GM12878 (cell line): Measurements from ENCODE around the gene LGMN. TPM values are rescaled to one million over a fixed set of nuclear protein-coding genes. Genes with fewer than 3 reads are reported as not detected.

Experiments
- ATAC-seq: fragments of 200-7000 bp; cut with Tn5 transposase; 3 replicates; pipeline ENCODE4 v1.9.1; 2020; ENCODE audit warnings: mild to moderate bottlenecking, moderate library complexity
- BruUV-seq: library from RNA; stranded (reverse); fragments of 400-500 nt; replicated peaks from 2 replicates; lab custom pipeline; 2021; lab: Mats Ljungman, UMichigan
- CTCF ChIA-PET: fragments of 300-600 bp; sonication (Branson Sonifier 250); formaldehyde crosslinking; extraction: SDS; loops from one replicate; lab custom pipeline; 2021; ENCODE audit warnings: inconsistent platforms; lab: Yijun Ruan, JAX
- POLR2A ChIA-PET: fragments of 350-600 bp; formaldehyde crosslinking; extraction: SDS; loops from one replicate; lab custom pipeline; 2021; ENCODE audit warnings: inconsistent platforms; lab: Charles Lee
- RAD21 ChIA-PET: fragments of 300-600 bp; sonication (Branson Sonifier 250); formaldehyde crosslinking; loops from one replicate; lab custom pipeline; 2023; ENCODE audit warnings: antibody characterized with exemption; ENCODE audit not compliant: unreplicated experiment; lab: Charles Lee
- SMC1A ChIA-PET: fragments of 300-600 bp; sonication (Branson Sonifier 250); formaldehyde crosslinking; loops from one replicate; lab custom pipeline; 2023; ENCODE audit not compliant: unreplicated experiment, uncharacterized antibody; lab: Charles Lee
- DNase-seq: peaks from one replicate; pipeline ENCODE4 v3.0.0-alpha.2; 2011; ENCODE audit warnings: low read depth, low spot score
- FAIRE-seq: peaks from 3 replicates; lab custom pipeline; 2011; peaks lifted over from hg19 to GRCh38; lab: Jason Lieb, UNC
- H2AFZ ChIP-seq: 2 replicates; pipeline ENCODE4 v1.6.0; 2011; ENCODE audit warnings: low read depth, low read length, control low read depth; ENCODE audit not compliant: control insufficient read depth
- H3K27ac ChIP-seq: 2 replicates; pipeline ENCODE4 v1.5.1; 2011; ENCODE audit warnings: control low read depth; ENCODE audit not compliant: control insufficient read depth, insufficient read depth
- H3K27me3 ChIP-seq, 2 experiments: replicated peaks in 1 of 2; 2 replicates each; pipeline versions ENCODE4 v1.6.0 to v1.6.1; 2011; ENCODE audit warnings: low read length in 1 of 2; ENCODE audit not compliant: control insufficient read depth in 2 of 2, insufficient read depth in 2 of 2
- H3K36me3 ChIP-seq, 2 experiments: 2 replicates each; pipeline ENCODE4 v1.5.1; 2011; ENCODE audit warnings: low read length in 1 of 2; ENCODE audit not compliant: control insufficient read depth in 2 of 2, insufficient read depth in 2 of 2
- H3K4me1 ChIP-seq: 2 replicates; pipeline ENCODE4 v1.6.1; 2011; ENCODE audit warnings: mild to moderate bottlenecking, low read length, moderate library complexity, mixed read lengths; ENCODE audit not compliant: control insufficient read depth, insufficient read depth
- H3K4me2 ChIP-seq: 2 replicates; pipeline ENCODE4 v1.6.0; 2011; ENCODE audit warnings: control low read depth; ENCODE audit not compliant: control insufficient read depth, insufficient read depth
- H3K4me3 ChIP-seq: fragments of 200-600 bp; sonication (generic); 2 replicates; pipeline ENCODE4 v1.5.1; 2016
- H3K79me2 ChIP-seq: 2 replicates; pipeline ENCODE4 v1.6.0; 2011; ENCODE audit warnings: low read length; ENCODE audit not compliant: control insufficient read depth, insufficient read depth
- H3K9ac ChIP-seq: 2 replicates; pipeline ENCODE4 v1.8.0; 2011; ENCODE audit warnings: low read length, control low read depth, mixed read lengths; ENCODE audit not compliant: control insufficient read depth, insufficient read depth
- H3K9me3 ChIP-seq: replicated peaks from 3 replicates; pipeline ENCODE4 v1.5.1; 2011; ENCODE audit warnings: mild to moderate bottlenecking, low read length; ENCODE audit not compliant: control insufficient read depth, insufficient read depth
- H4K20me1 ChIP-seq: 2 replicates; pipeline ENCODE4 v1.6.0; 2011; ENCODE audit not compliant: control insufficient read depth, insufficient read depth
- CEBPB ChIP-seq, 2 experiments: fragments of 150-350 bp in 1 of 2; IDR thresholded peaks; 2 replicates each; pipeline ENCODE4 v1.6.1; 2012 to 2014; ENCODE audit warnings: low read depth in 2 of 2, low read length in 2 of 2, borderline replicate concordance in 1 of 2, inconsistent platforms in 1 of 2
- GABPA ChIP-seq: IDR thresholded peaks from 2 replicates; pipeline ENCODE4 v1.6.1; 2014; ENCODE audit warnings: antibody characterized with exemption, low read depth, mild to moderate bottlenecking, inconsistent platforms
- IKZF1 ChIP-seq: fragments of 450-650 bp; conservative IDR thresholded peaks from 2 replicates; pipeline ENCODE4 v1.6.1; 2017; ENCODE audit warnings: antibody characterized with exemption, mild to moderate bottlenecking
- MYB ChIP-seq: fragments of 150-350 bp; IDR thresholded peaks from 2 replicates; pipeline ENCODE4 v1.6.1; 2014; ENCODE audit warnings: mild to moderate bottlenecking, low read depth, low read length, borderline replicate concordance
- PML ChIP-seq: IDR thresholded peaks from 2 replicates; pipeline ENCODE4 v1.6.1; 2012; ENCODE audit warnings: low read length, inconsistent platforms
- STAT3 ChIP-seq: IDR thresholded peaks from 2 replicates; pipeline ENCODE4 v1.6.1; 2011; ENCODE audit warnings: low read depth, low read length, improper control_type of control experiment
- YY1 ChIP-seq: IDR thresholded peaks from 2 replicates; pipeline ENCODE4 v1.6.1; 2011; ENCODE audit warnings: low read depth, mild to moderate bottlenecking, low read length
- ZNF207 ChIP-seq: fragments of 450-650 bp; IDR thresholded peaks from 2 replicates; pipeline ENCODE4 v1.6.1; 2014; ENCODE audit warnings: antibody characterized with exemption, mild to moderate bottlenecking, borderline replicate concordance
- ZNF24 ChIP-seq: fragments of 450-650 bp; IDR thresholded peaks from 2 replicates; pipeline ENCODE4 v1.6.1; 2017; ENCODE audit warnings: antibody characterized with exemption, mild to moderate bottlenecking
- ZNF384 ChIP-seq: IDR thresholded peaks from 2 replicates; pipeline ENCODE4 v1.6.1; 2012; ENCODE audit warnings: low read depth, mild to moderate bottlenecking, low read length, improper control_type of control experiment, borderline replicate concordance
- WGBS: methylation state at CpG from one replicate; pipeline ENCODE4 v1.1.6; 2016; ENCODE audit warnings: low lambda C conversion rate; ENCODE audit not compliant: insufficient replicate concordance, insufficient coverage; ENCODE audit errors: missing lambda C conversion rate; 5-methylcytosine and 5-hydroxymethylcytosine counted together
- in situ Hi-C: fragments of 300-500 bp; cut with MboI; formaldehyde crosslinking; loops from 9 replicates; pipeline ENCODE4 v1.14.3; 2018; ENCODE audit warnings: mixed read lengths
- intact Hi-C: fragments of 100-400 bp; cut with micrococcal nuclease; formaldehyde crosslinking; loops from one replicate; pipeline ENCODE4 v1.14.2; 2022; ENCODE audit not compliant: unreplicated experiment
- polyA plus RNA-seq, 11 experiments: library from polyadenylated mRNA; depleted of rRNA in 4 of 11; unstranded in 6 of 11; stranded (reverse) in 5 of 11; fragments of >200 nt; fragmentation: Nextera tagmentation in 4 of 11; fragmentation: Illumina TruSeq in 1 of 11; extraction: Ambion mirVana in 4 of 11; extraction: Trizol in 1 of 11; gene quantifications; 1 replicate in 1 of 11; 2 replicates in 10 of 11; pipeline versions ENCODE4 v1.2.1 to v1.2.3, GENCODE V29; 2011 to 2016; ENCODE audit warnings: inconsistent platforms in 2 of 11, missing spikeins in 2 of 11, low read depth in 1 of 11
- total RNA-seq, 4 experiments: library from RNA; depleted of rRNA in 3 of 4; stranded (reverse); fragments of >200 nt in 3 of 4; fragmentation: Illumina TruSeq in 1 of 4; extraction: Trizol in 1 of 4; gene quantifications; 2 replicates each; pipeline versions ENCODE4 v1.2.1 to v1.2.3, GENCODE V29; 2013 to 2021
- TF ChIP-seq, protein P1 (sequence below): IDR thresholded peaks from 2 replicates; pipeline ENCODE4 v1.6.1; 2011; ENCODE audit warnings: borderline replicate concordance, low read depth, mild to moderate bottlenecking, moderate library complexity, mixed read lengths, low read length; ENCODE audit not compliant: insufficient read depth; ENCODE audit errors: extremely low read length
- TF ChIP-seq, protein P2 (sequence below): fragments of 450-650 bp; IDR thresholded peaks from 2 replicates; pipeline ENCODE4 v1.6.1; 2017; ENCODE audit warnings: mild to moderate bottlenecking

Gene LGMN
- total and polyA plus RNA-seq, 10 of the 15 experiments (the other 5 are each of a cell fraction or from before 2014, with no cell fraction given), result 0.71 to 192 (median 3.9) TPM

DNA sequence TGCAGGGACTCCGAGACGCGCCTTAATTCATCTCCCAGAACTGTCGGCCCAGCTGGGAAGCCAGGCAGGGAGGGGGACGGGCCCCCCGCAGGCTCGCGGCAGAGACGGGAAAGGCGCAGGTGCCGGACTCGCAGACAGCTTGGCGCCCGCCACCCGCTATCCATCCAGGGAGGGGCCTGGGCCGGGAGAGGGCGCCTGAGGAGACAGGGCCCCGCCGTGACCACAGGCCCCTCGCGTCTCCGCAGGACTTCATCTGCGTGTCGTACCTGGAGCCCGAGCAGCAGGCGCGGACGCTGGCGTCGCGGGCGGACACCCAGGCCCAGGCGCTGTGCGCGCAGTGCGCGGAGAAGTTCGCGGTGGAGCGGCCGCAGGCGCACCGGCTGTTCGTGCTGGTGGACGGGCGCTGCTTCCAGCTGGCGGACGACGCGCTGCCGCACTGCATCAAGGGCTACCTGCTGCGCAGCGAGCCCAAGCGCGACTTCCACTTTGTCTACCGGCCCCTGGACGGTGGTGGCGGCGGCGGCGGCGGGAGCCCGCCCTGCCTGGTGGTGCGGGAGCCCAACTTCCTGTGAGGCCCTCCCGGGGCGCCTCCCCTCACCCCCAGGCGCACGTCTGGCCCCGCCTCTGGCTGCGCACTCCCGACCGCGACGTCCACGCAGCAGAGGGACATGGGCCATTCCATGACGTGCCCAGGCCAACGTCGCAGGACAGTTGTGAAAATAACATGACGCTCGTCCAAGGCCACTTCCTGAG lies 60.6 kb downstream of the LGMN start:
- no peak overlapping the region for H3K4me3 ChIP-seq
- H3K9ac ChIP-seq, result no peak overlapping the region
- no peaks in the 10 kb centered on the region for H3K27me3 ChIP-seq
- H2AFZ ChIP-seq, result no peak overlapping the region
- H4K20me1 ChIP-seq, result no peaks in the 10 kb centered on the region
- intact Hi-C loops, result loop anchor here (2.0 to 10.0 kb wide), 2 partner anchors 95 to 363 kb away; partner anchors contain the start of gene SLC24A4
- no TSS peak for BruUV-seq
- in situ Hi-C loops, result loop anchor here (25.0 kb wide), 1 partner anchor 551 kb away; no protein-coding TSS in a partner anchor
- no peak overlapping the region for H3K27ac ChIP-seq
- H3K4me1 ChIP-seq, result no peaks in the 10 kb centered on the region; the same call in 1 of the 2 replicates
- CTCF ChIA-PET, result interaction anchor here (0.6 to 2.3 kb wide), 7 partner anchors 13 to 553 kb away, joined by 3 to 17 read pairs (median 4); no protein-coding TSS in a partner anchor
- H3K79me2 ChIP-seq, result no peaks in the 10 kb centered on the region
- peaks cover 0 to 15% of the 10 kb centered on the region in 2 experiments; a peak in 2 of 4 replicates for H3K36me3 ChIP-seq
- SMC1A ChIA-PET, result no interaction called here
- DNase-seq (no peak), ATAC-seq (no peak)
- WGBS, result 96% methylated on average over 66 of the region's 80 CpGs
- POLR2A ChIA-PET, result no interaction called here
- TF ChIP-seq STAT3 (no peak), ZNF24 (peak; percentile 46; the same call in 1 of the 2 replicates), IKZF1 (no peak), MYB (no peak)
- TF ChIP-seq, all 136 proteins: peak for 1
- no peak overlapping the region for H3K4me2 ChIP-seq
- RAD21 ChIA-PET, result interaction anchor here (2.9 kb wide), 1 partner anchor 99 kb away, joined by 13 read pairs; no protein-coding TSS in a partner anchor
- no peak for FAIRE-seq
- H3K9me3 ChIP-seq, result no peaks in the 10 kb centered on the region

DNA sequence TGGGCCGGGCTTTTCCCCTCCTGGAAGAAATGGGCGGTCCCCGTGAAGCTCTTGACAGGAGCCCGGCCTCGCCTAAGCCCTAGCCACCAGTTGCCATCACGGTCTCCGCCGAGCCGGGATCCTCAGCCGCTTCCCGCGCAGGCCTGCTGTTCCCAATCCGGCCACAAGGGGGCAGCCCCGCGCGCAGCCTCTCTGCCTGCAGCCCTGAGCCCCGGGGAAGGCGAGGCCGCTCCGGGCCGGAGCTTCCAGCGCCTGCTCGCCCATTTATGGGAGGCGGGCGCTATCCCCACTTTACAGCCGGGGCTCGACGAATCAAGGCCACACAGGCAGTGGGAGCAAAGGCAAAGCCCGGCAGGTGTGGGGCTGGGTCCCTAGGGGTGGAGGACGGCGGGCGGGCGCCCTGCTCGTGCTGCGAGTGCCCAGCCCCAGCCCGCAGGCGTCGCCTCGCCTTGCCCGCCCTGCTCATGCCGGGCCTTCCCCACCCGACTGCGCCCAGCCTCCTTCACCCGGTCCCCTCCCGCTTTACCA lies 61.5 kb downstream of the LGMN start:
- FAIRE-seq, result no peak
- DNase-seq, result no peak
- no TSS peak for BruUV-seq
- peak; percentile 82 for ATAC-seq
- H3K9me3 ChIP-seq, result no peaks in the 10 kb centered on the region
- POLR2A ChIA-PET, result no interaction called here
- no peaks in the 10 kb centered on the region for H4K20me1 ChIP-seq
- no peak overlapping the region for H2AFZ ChIP-seq
- no peak overlapping the region for H3K27ac ChIP-seq
- H3K79me2 ChIP-seq, result no peaks in the 10 kb centered on the region
- SMC1A ChIA-PET, result interaction anchor here (1.0 to 2.9 kb wide), 3 partner anchors 10 to 97 kb away, joined by 3 to 8 read pairs (median 4); no protein-coding TSS in a partner anchor
- CTCF ChIA-PET, result interaction anchor here (0.8 to 3.3 kb wide), 17 partner anchors 10 to 226 kb away, joined by 3 to 18 read pairs (median 4); no protein-coding TSS in a partner anchor
- in situ Hi-C loops, result loop anchor here (25.0 kb wide), 1 partner anchor 550 kb away; no protein-coding TSS in a partner anchor
- H3K36me3 ChIP-seq, result peaks cover 0 to 19% of the 10 kb centered on the region in 2 experiments; a peak in 3 of 4 replicates
- intact Hi-C loops, result loop anchor here (2.0 to 10.0 kb wide), 2 partner anchors 96 to 362 kb away; partner anchors contain the start of gene SLC24A4
- no peak overlapping the region for H3K4me2 ChIP-seq
- no peak overlapping the region for H3K9ac ChIP-seq
- RAD21 ChIA-PET, result interaction anchor here (1.1 to 1.6 kb wide), 6 partner anchors 12 to 123 kb away, joined by 3 to 4 read pairs (median 3); no protein-coding TSS in a partner anchor
- no peak overlapping the region for H3K4me3 ChIP-seq
- H3K4me1 ChIP-seq, result no peaks in the 10 kb centered on the region
- H3K27me3 ChIP-seq, result no peaks in the 10 kb centered on the region
- WGBS, result 62% methylated on average over 40 of the region's 45 CpGs
- peak; percentile 43; the same call in 1 of the 2 replicates for TF ChIP-seq YY1
- TF ChIP-seq, protein P1, sequence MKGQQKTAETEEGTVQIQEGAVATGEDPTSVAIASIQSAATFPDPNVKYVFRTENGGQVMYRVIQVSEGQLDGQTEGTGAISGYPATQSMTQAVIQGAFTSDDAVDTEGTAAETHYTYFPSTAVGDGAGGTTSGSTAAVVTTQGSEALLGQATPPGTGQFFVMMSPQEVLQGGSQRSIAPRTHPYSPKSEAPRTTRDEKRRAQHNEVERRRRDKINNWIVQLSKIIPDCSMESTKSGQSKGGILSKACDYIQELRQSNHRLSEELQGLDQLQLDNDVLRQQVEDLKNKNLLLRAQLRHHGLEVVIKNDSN, result no peak
- TF ChIP-seq GABPA, result no peak
- no peak for TF ChIP-seq CEBPB (IDR thresholded peaks at IDR 0.05; ENCODE audit: borderline replicate concordance in 1 of 2, low read depth in 2 of 2, low read length in 2 of 2)
- TF ChIP-seq ZNF207, result no peak
- TF ChIP-seq ZNF384, result no peak
- no peak for TF ChIP-seq PML
- TF ChIP-seq, protein P2, sequence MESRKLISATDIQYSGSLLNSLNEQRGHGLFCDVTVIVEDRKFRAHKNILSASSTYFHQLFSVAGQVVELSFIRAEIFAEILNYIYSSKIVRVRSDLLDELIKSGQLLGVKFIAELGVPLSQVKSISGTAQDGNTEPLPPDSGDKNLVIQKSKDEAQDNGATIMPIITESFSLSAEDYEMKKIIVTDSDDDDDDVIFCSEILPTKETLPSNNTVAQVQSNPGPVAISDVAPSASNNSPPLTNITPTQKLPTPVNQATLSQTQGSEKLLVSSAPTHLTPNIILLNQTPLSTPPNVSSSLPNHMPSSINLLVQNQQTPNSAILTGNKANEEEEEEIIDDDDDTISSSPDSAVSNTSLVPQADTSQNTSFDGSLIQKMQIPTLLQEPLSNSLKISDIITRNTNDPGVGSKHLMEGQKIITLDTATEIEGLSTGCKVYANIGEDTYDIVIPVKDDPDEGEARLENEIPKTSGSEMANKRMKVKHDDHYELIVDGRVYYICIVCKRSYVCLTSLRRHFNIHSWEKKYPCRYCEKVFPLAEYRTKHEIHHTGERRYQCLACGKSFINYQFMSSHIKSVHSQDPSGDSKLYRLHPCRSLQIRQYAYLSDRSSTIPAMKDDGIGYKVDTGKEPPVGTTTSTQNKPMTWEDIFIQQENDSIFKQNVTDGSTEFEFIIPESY, result peak; percentile 93
